ENCODE results near the gene DGCR6L.
"Not testable (repeated sequence)": the region's sequence is repeated elsewhere in the genome, so short reads cannot be mapped to it uniquely, and the experiment has no call there.

The DGCR6L gene

DNA sequence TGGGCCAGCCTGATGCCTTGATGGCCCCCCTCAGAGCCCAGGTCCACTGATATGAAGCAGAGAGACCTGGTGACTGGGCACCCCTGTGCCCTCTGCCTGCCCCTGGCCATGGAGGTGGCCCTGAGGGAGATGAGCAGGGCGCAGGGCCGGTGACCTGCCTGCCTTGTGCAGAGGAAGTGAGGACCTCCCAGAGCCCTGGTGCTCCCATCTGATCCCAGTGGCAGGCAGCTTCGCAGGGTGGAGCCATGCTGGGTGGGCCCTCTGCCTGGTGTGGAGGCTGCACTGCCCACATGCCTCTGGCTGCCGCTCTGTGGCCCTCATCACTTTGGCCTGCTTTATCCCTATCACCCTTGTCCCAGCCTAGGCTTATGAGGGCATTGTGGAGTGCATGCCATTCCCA lies 50.7 kb downstream of the DGCR6L start:
- DNase-seq; in situ Hi-C loops (cut with MboI; ENCODE audit: low pct_unique_long_range_greater_than_20kb, low sequenced_read_pairs): not testable (repeated sequence)

- peak; percentile 39 for DNase-seq
- in situ Hi-C loops (cut with MboI; ENCODE audit: low pct_unique_long_range_greater_than_20kb, low sequenced_read_pairs), result no loop called here
Observed at GRCh38 chr22:20268279-20269012, 51.4 kb downstream of the DGCR6L start, which contains the start of gene RTN4R. RTN4R (minus strand) TSS chr22:20268318; CDS start chr22:20268092, 226 bp downstream.

- DNase-seq, result no peak
Observed at GRCh38 chr22:20267441-20268278, 52.2 kb downstream of the DGCR6L start.

GRCh38 chr22:20266667-20267440 lies 53.0 kb downstream of the DGCR6L start:
- in situ Hi-C loops (cut with MboI; ENCODE audit: low pct_unique_long_range_greater_than_20kb, low sequenced_read_pairs); DNase-seq: not testable (repeated sequence)

More at GRCh38 chr22:20267441-20268278, 52.2 kb downstream of the DGCR6L start:
- in situ Hi-C loops (cut with MboI; ENCODE audit: low pct_unique_long_range_greater_than_20kb, low sequenced_read_pairs), result no loop called here

GRCh38 chr22:20265772-20266666 lies 53.8 kb downstream of the DGCR6L start:
- DNase-seq; in situ Hi-C loops (cut with MboI; ENCODE audit: low pct_unique_long_range_greater_than_20kb, low sequenced_read_pairs): not testable (repeated sequence)

DNA sequence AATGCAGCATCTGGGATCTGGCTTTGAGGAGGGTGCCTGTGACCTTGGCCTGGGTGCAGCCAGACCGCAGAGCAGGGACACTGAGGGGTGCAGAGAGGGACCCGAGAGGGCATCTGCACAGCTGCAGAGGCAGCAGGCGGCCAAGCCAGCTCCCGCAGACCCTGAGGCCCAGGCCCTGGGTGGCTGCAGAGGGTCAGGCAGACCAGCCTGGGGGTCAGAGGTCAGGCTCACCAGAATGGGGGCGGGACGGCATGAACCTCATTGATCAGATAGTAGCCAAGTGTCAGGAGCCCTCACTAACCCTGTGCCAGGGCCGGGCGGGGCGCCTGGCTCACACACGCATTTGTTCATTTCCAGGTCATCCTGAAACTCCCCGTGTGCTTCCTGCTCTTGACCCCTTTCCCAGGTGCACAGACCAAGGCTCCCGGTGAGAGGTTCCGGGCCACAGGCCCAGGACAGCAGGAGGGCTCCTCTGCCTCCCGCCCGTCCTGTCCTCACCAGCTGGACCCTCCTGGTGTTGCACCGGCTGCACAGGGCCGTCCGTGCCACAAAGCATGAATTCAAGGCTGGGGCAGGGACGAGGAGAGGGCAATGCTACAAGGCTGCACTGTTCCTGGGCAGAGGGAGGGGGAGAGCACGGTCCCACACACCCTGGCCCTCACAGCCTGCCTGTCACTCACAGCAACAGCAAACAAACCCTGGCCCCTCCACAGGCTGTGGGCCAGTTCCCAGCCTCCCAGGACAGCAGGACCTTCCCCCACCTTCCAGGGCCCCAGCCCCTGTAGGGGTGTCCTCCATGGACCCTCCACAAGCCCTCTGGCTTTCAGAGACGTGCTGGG lies 55.0 kb downstream of the DGCR6L start:
- DNase-seq, result no peak
- in situ Hi-C loops (cut with MboI; ENCODE audit: low pct_unique_long_range_greater_than_20kb, low sequenced_read_pairs), result no loop called here
